ENCODE measurements around the gene ZFP64.
A peak's percentile ranks its signal among the peaks of the same experiment; 100 is the strongest.
"Not testable (repeated sequence)": the region's sequence is repeated elsewhere in the genome, so short reads cannot be mapped to it uniquely, and the experiment has no call there.

The ZFP64 gene

GRCh38 chr20:52153896-52154295 lies 37.7 kb downstream of the ZFP64 start:
- no peak for DNase-seq

- DNase-seq = no peak
Observed at GRCh38 chr20:52152921-52153320, 38.7 kb downstream of the ZFP64 start.

GRCh38 chr20:52152416-52152815 lies 39.2 kb downstream of the ZFP64 start:
- DNase-seq = no peak

DNA sequence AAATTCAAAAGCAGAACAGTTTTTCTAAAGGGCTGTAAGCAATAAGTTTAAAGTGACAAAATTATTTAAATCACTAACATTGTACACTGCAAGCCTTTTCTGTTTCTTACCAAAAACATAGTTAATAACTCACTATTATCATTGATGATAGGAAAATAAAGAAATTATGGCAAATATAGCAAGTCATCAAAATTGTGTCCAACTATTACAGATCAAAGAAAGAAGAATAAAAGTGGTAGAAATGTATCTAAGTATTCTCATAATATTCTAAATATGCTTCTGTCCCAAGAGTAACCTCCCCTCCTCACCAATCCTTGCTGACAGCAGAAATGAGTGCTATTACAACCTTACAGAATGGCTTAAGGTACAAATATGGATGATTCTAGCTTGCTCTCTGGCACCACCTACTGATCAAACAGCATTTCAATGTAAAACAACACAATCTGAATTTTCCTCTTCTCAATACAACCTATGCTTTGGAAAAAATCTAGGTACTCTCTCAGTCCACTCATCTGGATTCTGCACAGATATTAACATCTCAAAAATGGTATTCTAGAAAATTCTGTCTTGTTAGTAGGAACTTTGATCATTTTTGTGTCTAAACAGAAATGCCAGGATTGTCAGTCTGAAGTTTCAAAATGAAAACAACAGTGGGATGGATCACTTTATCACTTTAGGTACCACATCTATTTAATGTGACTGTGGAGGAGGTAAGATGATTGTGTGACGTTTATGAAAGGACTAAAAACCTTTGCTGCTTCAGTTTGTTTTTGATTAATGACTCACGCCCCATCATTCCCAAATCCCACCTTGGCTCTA lies 40.9 kb downstream of the ZFP64 start:
- DNase-seq = peak; percentile 55

- no peak for DNase-seq
Observed at GRCh38 chr20:52145587-52145986, 46.0 kb downstream of the ZFP64 start.

GRCh38 chr20:52143277-52143676 lies 48.3 kb downstream of the ZFP64 start:
- no peak for DNase-seq

DNA sequence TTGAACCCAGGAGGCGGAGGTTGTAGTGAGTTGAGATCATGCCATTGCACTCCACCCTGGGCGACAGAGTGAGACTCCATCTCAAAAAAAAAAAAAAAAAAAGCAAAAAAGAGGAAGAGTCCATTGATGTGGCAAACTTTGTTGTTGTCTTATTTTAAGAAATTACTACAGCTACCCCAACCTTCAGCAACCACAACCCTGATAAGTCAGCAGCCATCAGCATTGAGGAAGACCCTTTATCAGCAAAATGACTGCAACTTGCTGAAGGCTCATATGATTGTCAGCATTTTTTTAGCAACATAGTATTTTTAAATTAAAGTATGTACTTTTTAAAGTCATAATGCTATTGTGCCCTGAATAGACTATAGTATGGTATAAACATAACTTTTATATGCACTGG lies 48.8 kb downstream of the ZFP64 start:
- peak; percentile 7 for DNase-seq

DNA sequence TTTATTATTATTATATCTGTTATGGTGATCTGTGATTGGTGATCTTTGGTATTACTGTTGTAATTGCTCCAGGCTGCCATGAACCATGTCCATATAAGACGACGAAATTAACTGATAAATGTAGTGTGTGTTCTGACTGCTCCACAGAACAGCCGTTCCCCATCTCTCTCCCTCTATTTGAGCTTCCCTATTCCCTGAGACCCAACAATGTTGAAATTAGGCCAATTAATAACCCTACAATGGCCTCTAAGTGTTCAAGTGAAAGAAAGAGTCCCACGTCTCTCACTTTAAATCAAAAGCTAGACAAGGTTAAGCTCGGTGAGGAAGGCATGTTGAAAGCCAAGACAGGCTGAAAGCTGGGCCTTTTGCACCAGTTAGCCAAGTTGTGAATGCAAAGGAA lies 51.6 kb downstream of the ZFP64 start:
- no peak for DNase-seq

DNA sequence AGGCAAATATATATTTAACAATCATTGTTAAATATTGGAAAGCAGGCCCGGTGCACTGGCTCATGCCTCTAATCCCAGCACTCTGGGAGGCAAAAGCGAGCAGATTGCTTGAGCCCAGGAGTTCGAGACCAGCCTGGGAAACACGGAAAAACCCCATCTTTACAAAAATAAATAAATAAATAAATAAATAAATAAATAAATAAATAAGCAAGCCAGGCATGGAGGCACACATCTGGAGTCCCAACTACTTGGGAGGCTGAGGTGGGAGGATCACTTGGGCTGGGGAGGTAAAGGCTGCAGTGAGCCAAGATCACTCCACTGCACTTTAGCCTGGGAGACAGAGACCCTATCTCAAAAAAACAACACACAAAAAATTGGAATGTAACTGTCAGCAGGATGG lies 53.7 kb downstream of the ZFP64 start:
- no peak for DNase-seq

- DNase-seq = not testable (repeated sequence)
Observed at GRCh38 chr20:52133714-52134113, 57.9 kb downstream of the ZFP64 start.

GRCh38 chr20:52132337-52132736 lies 59.2 kb downstream of the ZFP64 start:
- DNase-seq = no peak

GRCh38 chr20:52131048-52131643 lies 60.4 kb downstream of the ZFP64 start:
- no peak for DNase-seq

GRCh38 chr20:52130406-52130805 lies 61.2 kb downstream of the ZFP64 start:
- DNase-seq = no peak

DNA sequence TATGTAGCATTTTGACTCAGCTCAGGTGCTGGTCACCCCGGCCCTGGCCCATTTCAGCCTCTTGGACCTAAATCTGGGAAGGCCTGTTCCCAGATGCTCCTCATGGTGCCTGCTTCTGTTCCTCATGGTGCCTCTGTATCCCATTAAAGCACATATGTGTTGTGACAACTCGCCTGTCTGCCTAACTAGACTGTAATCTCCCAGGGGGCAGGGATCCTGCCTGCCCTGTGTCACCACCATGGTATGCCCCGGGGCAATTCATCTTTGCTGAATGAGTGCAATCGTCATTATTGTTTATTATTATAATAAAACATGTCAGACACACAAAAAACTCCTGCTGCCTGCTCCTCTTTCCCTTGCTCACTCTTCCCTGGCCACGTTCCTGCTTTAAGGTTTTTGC lies 62.0 kb downstream of the ZFP64 start:
- DNase-seq = no peak

GRCh38 chr20:52127309-52127708 lies 64.3 kb downstream of the ZFP64 start:
- DNase-seq = no peak

DNA sequence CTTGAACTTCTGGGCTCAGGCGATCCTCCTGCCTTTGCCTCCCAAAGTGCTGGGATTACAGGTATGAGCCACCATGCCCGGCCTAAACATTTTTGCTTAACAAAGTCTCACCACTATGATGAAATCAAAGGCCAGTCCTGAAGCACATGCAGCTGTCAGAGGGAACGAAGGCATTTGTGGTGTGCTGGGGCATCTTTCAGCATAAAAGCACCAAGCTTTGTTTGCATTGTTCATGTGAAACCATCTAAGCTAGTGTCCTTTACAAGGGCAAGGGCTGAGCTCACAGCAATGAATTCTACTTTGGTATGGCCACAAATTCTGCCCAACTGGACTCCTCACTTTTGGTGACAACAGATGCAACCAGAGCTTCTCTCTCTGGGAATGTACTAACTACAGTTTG lies 66.8 kb downstream of the ZFP64 start:
- no peak for DNase-seq

GRCh38 chr20:52118696-52119095 lies 72.9 kb downstream of the ZFP64 start:
- DNase-seq = no peak

- DNase-seq = no peak
Observed at GRCh38 chr20:52118016-52118623, 73.5 kb downstream of the ZFP64 start.

DNA sequence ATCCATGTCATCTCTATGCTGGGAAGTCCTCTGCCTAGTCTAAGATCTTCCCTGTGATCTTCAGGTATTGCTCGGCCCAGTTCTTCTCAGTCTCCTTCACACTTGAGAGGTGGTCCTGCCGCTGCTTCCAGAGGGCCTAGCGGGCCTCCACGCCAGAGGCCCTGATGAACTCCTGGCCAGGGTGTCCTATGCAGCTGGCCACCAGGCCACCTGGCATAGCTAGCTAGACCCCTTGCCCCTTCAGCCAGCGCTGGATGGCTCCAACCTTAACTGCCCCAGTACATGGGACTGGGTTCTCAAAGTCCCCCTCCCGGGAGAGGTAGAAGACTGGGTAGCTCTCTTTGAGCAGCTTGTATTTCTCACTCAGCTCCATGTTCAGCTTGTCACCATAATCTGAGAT lies 81.1 kb downstream of the ZFP64 start:
- DNase-seq = no peak

- DNase-seq = peak; percentile 34
Observed at GRCh38 chr20:52105442-52106422, 85.8 kb downstream of the ZFP64 start.

DNA sequence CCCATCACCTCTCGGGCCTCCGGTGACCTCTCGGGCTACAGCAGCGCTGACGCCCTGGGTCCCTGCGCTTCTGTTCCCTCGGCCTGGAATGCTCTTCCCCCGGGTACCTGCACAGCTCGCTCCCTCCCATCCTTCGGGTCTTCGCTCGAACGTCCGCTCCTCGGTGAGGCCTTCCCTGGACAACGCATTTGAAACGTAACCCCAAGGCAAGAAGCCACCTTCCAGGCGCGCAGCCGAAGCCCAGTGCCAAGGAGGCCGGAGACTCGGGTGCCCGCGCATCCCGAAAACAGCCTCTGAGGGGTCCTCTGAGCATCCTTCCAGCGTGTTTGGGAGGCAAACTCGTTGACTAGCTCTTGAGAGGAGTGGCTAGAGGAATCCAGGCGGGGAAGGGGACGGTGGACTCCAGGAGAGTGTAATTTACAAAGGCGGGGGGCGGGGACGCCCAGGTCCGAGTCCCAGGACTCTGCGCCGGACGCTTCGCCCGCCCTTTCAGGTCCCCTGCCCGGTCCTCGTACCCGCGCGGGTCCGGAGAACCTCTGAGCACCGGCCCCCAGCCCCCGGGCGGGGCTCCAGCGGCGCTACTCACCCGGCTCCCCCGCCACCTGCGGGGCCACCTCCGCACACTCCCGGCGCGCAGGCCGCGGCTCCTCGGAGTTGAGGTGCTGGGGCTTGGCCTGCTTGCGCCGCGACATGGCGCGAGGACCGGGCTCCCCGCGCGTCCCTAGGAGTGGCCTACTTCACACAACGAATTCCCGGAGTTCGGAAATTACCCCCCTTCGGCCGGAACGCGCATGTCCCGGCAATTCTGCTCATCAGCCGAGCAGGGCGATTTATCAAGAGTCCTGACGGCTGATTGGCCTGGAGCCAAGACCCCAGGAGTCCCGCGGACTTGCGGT lies 86.8 kb downstream of the ZFP64 start:
- DNase-seq = peak; percentile 12
